Measurements from ENCODE around the gene MPO.

The MPO gene

DNA sequence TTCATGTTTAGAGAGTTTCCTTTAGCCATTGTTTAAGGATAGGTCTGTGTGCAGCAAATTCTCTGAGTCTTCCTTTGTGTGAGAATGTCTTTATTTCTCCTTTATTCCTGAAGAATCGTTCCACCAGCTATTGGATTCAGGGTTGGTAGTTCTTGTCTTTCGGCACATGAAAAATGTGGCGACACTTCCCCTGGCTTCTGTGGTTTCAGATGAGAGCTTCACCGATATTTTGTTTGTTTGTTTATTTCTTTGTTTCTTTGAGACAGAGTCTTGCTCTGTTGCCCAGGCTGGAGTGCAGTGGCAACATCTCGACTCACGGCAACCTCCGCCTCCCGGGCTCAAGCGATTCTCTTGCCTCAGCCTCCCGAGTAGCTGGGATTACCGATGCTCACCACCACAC is 18.6 kb downstream of the MPO start:
- no peak for DNase-seq

- no peak for DNase-seq
Observed at GRCh38 chr17:58254803-58255202, 25.9 kb downstream of the MPO start.

DNA sequence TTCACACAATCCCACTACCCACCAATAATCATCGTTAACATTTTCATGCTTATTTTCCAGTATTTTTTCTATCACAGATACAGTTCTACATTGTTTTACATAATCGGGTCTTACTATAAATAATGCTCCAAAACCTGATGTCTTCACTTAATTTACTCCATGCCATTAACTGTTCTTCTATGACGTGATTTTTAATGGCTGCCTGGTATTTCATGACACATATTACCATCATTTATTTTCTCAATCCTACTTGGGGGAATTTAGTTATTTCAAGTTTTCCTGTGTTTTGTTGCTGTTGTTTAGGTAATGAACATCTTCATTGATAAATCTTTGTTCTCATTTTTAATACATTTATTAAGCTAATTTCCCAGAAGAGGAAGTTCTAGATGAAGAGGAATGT is 27.7 kb downstream of the MPO start:
- DNase-seq: no peak

GRCh38 chr17:58252141-58252540 is 28.6 kb downstream of the MPO start:
- no peak for DNase-seq

GRCh38 chr17:58250344-58251011 is 30.3 kb downstream of the MPO start:
- DNase-seq: no peak

- DNase-seq: peak; percentile 71 to 72
Observed at GRCh38 chr17:58249270-58250133, 31.2 kb downstream of the MPO start.

DNA sequence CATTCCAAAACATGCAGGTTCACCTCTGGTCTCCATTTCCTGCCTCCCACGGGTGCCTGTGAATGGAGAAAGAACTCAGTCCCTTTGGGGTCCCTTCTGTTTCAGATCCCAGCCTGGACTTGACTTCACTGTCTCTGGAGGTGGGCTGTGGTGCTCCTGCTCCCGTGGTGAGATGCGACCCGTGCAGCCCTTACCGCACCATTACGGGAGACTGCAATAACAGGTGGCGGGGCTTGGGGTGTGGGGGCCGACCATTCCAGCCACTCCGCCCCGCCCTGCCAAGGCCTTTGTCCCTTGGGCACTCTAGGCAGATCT is 31.8 kb downstream of the MPO start:
- DNase-seq: no peak

GRCh38 chr17:58247511-58248363 is 33.0 kb downstream of the MPO start:
- peak; percentile 33 to 35 for DNase-seq

GRCh38 chr17:58246781-58247180 is 34.0 kb downstream of the MPO start:
- DNase-seq: no peak

GRCh38 chr17:58246104-58246740 is 34.5 kb downstream of the MPO start:
- DNase-seq: no peak

DNA sequence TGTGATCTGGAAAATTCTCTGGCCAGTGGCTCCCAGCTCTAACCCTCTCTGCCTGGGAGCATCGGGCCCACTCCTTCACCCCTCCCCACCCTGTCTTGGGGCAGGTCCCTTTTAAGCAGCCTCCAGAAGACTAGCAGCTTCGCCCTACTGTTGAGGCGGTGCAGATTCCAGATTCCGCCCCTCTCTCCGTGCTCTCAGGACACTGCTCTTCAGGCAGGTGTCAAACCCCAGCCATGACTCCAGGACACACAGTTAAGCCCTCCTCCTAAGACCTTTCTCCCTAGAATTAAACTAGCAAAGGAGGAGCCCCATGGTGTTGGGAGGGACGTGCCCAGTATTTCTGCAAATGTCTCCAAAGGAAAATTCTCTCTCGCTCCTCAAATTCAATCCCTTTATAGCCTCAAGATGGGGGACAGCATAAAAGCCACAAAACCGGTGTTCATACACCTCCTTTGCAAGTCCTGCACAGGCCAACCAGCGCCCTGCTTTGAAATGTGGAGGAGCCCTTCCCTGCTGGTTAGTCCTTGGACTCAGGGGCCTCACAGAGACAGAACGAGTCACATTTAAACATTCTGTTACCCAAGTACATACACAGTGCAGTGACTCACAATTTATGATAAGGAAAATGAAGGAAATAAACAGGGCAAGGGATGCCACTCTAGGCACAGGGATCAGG is 35.2 kb downstream of the MPO start:
- DNase-seq: no peak

GRCh38 chr17:58244963-58245362 is 35.8 kb downstream of the MPO start:
- no peak for DNase-seq

- no peak for DNase-seq
Observed at GRCh38 chr17:58242171-58242784, 38.5 kb downstream of the MPO start.

- DNase-seq: no peak
Observed at GRCh38 chr17:58239987-58240386, 40.7 kb downstream of the MPO start.

DNA sequence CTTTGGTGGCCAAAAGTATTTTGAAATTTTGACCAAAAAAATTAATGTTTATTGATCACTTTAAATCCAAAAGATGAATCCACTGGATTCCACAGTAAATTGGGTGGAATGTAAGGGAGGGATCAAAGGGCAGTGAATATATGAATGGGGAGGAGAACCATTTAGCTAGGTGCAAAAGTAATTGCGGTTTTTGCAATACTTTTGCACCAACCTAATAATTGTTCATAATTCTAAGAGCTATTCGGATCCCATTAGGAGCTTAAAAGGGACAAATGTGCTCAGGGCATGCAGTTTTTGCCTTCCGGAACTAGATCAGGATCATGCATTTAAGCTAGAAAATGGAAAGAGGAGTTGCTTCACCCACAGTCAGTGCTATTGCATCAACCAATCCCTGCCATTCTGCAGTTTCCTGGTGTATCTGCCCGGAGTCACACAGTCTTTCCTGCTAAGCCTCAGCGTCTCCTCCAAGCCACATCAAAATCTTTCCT is 42.5 kb downstream of the MPO start, which contains the start of gene LPO:
LPO (plus strand) TSS at position 438 of the 488 bp plus-strand sequence. CDS start 4,396 bp downstream, outside the sequence.
- no peak for DNase-seq

GRCh38 chr17:58236394-58236793 is 44.3 kb downstream of the MPO start:
- no peak for DNase-seq

- no peak for DNase-seq
Observed at GRCh38 chr17:58235821-58236220, 44.9 kb downstream of the MPO start.

- no peak for DNase-seq
Observed at GRCh38 chr17:58234512-58234911, 46.2 kb downstream of the MPO start.

DNA sequence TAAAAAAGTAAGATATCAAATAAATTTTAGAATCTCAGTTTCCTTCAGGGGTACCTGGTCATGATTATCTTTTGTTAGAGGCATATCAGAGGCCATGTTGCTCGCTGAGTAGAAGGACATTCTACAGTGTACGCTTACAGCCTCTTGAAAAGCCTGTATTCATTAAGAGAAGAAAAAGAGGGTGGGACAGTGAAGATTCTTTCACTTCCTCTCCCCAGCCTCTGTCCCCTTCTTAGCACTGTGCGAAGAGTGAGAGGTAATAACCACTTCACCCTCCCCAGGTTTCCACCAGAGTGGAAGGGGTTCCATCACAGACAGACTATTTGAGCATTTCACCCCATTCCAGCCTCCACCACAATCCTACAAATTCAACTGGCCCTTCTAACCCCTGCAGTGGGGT is 47.2 kb downstream of the MPO start:
- DNase-seq: no peak

DNA sequence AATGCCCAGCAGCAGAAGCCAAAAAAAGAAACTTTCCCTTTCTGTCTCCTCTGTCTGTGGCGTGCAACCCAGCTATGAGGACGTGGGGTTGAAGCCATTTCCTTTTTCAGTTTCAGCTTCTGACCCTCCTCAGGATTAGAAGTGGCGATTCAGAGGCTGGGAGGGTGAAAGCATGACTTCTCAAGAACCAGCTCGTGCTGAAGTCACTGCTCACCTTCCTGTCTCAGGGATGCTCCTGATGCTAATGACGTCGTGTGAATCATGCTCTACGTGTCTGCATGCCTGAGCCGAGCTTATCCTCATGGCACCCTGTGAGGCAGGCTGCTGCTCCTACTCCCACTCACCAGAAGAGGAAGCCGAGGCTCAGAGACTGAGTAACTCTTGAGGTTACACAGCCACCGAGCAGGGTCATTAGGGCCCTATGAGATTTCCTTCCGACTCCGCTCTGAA is 48.0 kb downstream of the MPO start:
- peak; percentile 96 to 97 for DNase-seq

DNA sequence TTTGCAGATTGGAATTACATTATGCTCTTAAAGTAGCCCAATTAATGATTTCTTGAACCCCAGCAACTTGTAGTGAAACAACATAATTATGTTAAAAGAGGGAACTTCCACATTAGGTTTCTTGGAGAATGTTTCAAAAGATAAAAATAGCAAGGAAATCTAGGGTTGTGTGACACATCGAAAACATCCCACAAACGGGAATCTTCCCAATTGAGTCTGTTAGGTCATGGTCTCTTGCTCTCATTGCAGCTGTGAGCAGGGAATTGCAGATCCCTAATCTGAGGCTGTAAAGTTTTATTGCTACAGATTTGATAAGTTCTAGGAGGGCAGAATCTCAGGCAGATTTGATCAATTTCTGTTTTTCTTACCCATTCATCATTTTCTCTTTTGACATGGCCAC is 49.1 kb downstream of the MPO start:
- DNase-seq: no peak

GRCh38 chr17:58229881-58230280 is 50.9 kb downstream of the MPO start:
- DNase-seq: no peak
